ENCODE measurements around the gene TRIM42. TPM values are rescaled to one million over a fixed set of nuclear protein-coding genes. Genes with fewer than 3 reads are reported as not detected.

The TRIM42 gene
- not detected for polyA plus RNA-seq

DNA sequence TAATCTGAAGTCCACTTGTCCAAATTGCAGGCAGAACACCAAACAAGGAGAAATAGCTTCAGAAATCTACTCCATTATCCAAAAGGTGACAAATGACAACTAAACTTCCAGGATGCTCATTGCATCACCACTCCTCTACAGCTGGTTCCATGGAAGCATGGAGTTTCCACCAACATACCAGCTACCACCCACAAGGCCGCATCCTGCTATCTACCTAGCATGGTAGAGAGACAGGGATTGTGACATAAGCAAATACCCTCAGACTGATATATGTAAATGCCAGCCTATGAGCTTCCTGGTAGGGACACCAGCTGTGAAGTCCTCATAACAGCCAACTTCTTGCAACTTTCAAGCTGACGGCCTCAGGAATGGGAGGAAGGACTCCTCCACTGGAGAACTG is at the start of gene TRIM42:
Gene TRIM42 (plus strand): TSS at position 301 of the 400 bp plus-strand sequence. CDS start 166 bp downstream, outside the sequence.
- no peak within 1 kb of the TSS for H3K4me3 ChIP-seq (ENCODE audit: low read depth in 1 of 2, low read length in 2 of 2)
- H3K36me3 ChIP-seq (ENCODE audit: control insufficient read depth in 2 of 2, insufficient read depth in 2 of 2, low read length in 1 of 2): no peaks in the 10 kb centered on the region
- 79 to 82% methylated on average over 2 of the region's 2 CpGs for WGBS, 2 donors
- no peaks in the 10 kb centered on the region for H3K9me3 ChIP-seq (ENCODE audit: control insufficient read depth in 2 of 2, insufficient read depth in 1 of 2, low read depth in 1 of 2, low read length in 1 of 2)
- no peaks in the 10 kb centered on the region for H3K27me3 ChIP-seq (ENCODE audit: control insufficient read depth in 1 of 2, insufficient read depth in 2 of 2, low read length in 2 of 2)
- no peak within 1 kb of the TSS for H3K27ac ChIP-seq (ENCODE audit: low read depth in 2 of 2, low read length in 1 of 2)
- no peaks in the 10 kb centered on the region for H3K4me1 ChIP-seq (ENCODE audit: control insufficient read depth in 2 of 2, insufficient read depth in 2 of 2, low read length in 1 of 2)

DNA sequence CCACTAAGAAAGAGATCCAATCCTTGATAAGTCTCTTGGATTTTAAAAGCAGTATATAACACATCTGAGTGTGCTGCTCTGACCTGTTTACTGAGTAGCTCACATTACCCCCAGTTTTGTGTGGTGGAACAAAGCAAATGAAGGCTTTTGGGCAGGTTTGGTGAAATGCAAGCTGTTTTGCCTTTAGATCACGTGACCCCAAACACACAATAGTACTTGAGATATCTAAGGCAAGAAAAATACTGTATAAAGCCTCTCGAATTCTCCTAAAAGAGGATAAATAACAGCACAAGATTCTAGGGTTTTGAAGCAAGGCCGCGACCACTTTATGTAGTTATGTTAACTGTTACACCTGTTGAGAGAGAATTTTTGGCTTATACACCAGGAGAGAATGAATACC is 49.3 kb upstream of the TRIM42 start:
- Histone ChIP-seq H3K36me3 (ENCODE audit: control insufficient read depth in 2 of 2, insufficient read depth in 2 of 2, low read length in 1 of 2) (no peaks in the 10 kb centered on the region), H3K4me1 (ENCODE audit: control insufficient read depth in 2 of 2, insufficient read depth in 2 of 2, low read length in 1 of 2) (no peaks in the 10 kb centered on the region), H3K27me3 (ENCODE audit: control insufficient read depth in 1 of 2, insufficient read depth in 2 of 2, low read length in 2 of 2) (no peaks in the 10 kb centered on the region), H3K4me3 (ENCODE audit: low read depth in 1 of 2, low read length in 2 of 2) (no peak overlapping the region), H3K9me3 (ENCODE audit: control insufficient read depth in 2 of 2, insufficient read depth in 1 of 2, low read depth in 1 of 2, low read length in 1 of 2) (no peaks in the 10 kb centered on the region), H3K27ac (ENCODE audit: low read depth in 2 of 2, low read length in 1 of 2) (no peak overlapping the region)
- 36 to 42% methylated on average over 4 of the region's 4 CpGs for WGBS, 2 donors

DNA sequence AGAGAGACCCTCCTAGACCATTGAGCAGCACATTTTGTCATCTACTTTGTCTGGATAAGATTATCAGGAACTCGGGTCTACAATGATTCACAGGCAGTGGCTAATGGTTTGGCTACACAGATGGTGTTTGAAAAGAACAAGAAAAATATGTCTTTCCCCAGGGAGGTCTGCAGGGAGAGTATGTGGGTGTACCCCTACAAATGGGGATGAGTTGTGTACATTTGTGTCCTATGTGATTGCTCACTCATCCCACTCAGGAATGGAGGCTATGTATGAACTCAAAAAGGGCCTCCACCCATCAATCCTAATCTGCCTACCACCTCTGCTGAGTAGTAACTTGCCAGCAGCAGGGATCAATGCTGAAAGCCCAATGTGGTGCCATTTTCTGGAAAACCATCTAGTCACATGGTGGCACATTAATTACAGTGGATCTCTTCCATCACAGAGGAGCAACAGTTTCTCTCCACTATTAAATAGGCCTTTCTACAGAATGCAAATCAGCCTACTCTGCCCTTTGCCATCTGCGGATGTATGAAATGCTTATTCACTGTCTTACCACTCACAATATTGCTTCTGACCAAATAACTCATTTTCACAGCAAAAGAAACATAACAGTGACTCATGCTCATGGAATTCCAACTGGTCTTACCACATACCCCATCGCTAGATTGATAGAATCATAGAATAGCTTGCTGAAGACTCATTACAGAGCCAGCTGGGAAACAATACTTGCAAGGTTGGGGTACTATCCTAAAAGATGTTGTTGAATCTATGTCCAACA is 48.3 kb upstream of the TRIM42 start:
- Histone ChIP-seq H3K9me3 (ENCODE audit: control insufficient read depth in 2 of 2, insufficient read depth in 1 of 2, low read depth in 1 of 2, low read length in 1 of 2) (no peaks in the 10 kb centered on the region), H3K27ac (ENCODE audit: low read depth in 2 of 2, low read length in 1 of 2) (no peak overlapping the region), H3K4me1 (ENCODE audit: control insufficient read depth in 2 of 2, insufficient read depth in 2 of 2, low read length in 1 of 2) (no peaks in the 10 kb centered on the region), H3K4me3 (ENCODE audit: low read depth in 1 of 2, low read length in 2 of 2) (no peak overlapping the region), H3K36me3 (ENCODE audit: control insufficient read depth in 2 of 2, insufficient read depth in 2 of 2, low read length in 1 of 2) (no peaks in the 10 kb centered on the region), H3K27me3 (ENCODE audit: control insufficient read depth in 1 of 2, insufficient read depth in 2 of 2, low read length in 2 of 2) (no peaks in the 10 kb centered on the region)
- 61 to 64% methylated on average over 3 of the region's 3 CpGs for WGBS, 2 donors

DNA sequence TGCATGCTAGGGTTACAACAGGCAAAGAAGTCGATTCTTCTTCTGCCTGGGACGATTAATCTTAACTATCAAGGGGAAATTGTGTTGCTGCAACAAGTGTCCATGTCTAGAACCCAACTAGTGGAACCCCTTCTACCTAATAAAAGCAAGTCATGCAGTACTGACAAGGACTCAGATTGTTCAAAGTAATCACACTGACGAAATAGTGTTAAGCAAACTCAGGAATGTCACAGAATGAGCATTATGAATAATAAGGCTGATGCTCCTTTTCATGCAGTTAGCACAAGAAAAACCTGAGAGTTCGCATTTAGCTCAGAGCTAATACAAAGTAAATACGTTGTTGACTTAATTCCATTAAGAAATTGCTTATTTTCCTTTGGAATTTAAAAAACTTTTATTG is 47.5 kb upstream of the TRIM42 start:
- H3K27ac ChIP-seq (ENCODE audit: low read depth in 2 of 2, low read length in 1 of 2): no peak overlapping the region
- no peaks in the 10 kb centered on the region for H3K4me1 ChIP-seq (ENCODE audit: control insufficient read depth in 2 of 2, insufficient read depth in 2 of 2, low read length in 1 of 2)
- H3K27me3 ChIP-seq (ENCODE audit: control insufficient read depth in 1 of 2, insufficient read depth in 2 of 2, low read length in 2 of 2): no peaks in the 10 kb centered on the region
- no peaks in the 10 kb centered on the region for H3K36me3 ChIP-seq (ENCODE audit: control insufficient read depth in 2 of 2, insufficient read depth in 2 of 2, low read length in 1 of 2)
- WGBS, 2 donors: 60 to 66% methylated on average over 5 of the region's 5 CpGs
- no peak overlapping the region for H3K4me3 ChIP-seq (ENCODE audit: low read depth in 1 of 2, low read length in 2 of 2)
- H3K9me3 ChIP-seq (ENCODE audit: control insufficient read depth in 2 of 2, insufficient read depth in 1 of 2, low read depth in 1 of 2, low read length in 1 of 2): no peaks in the 10 kb centered on the region

DNA sequence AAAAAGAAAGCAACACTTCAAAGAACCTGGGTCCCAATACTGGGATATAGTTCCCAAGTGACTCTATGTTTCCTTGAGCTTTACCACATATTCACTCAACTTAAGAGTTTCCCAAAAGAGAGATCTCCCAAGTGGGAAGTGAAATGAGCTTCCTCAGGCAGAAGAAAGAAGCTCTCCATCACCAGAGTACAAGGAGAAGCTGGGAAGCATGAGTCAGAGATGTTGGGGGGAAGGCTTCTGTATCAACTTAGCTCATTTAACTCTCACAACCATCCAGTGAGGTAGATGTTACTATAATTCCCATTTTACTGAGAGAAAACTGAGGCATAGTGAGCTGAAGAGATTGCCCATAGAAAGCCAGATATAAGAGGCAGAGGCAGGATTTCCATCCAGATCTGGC is 47.0 kb upstream of the TRIM42 start:
- H3K4me3 ChIP-seq (ENCODE audit: low read depth in 1 of 2, low read length in 2 of 2): no peak overlapping the region
- no peak overlapping the region for H3K27ac ChIP-seq (ENCODE audit: low read depth in 2 of 2, low read length in 1 of 2)
- H3K27me3 ChIP-seq (ENCODE audit: control insufficient read depth in 1 of 2, insufficient read depth in 2 of 2, low read length in 2 of 2): no peaks in the 10 kb centered on the region
- no peaks in the 10 kb centered on the region for H3K4me1 ChIP-seq (ENCODE audit: control insufficient read depth in 2 of 2, insufficient read depth in 2 of 2, low read length in 1 of 2)
- no peaks in the 10 kb centered on the region for H3K9me3 ChIP-seq (ENCODE audit: control insufficient read depth in 2 of 2, insufficient read depth in 1 of 2, low read depth in 1 of 2, low read length in 1 of 2)
- no peaks in the 10 kb centered on the region for H3K36me3 ChIP-seq (ENCODE audit: control insufficient read depth in 2 of 2, insufficient read depth in 2 of 2, low read length in 1 of 2)

DNA sequence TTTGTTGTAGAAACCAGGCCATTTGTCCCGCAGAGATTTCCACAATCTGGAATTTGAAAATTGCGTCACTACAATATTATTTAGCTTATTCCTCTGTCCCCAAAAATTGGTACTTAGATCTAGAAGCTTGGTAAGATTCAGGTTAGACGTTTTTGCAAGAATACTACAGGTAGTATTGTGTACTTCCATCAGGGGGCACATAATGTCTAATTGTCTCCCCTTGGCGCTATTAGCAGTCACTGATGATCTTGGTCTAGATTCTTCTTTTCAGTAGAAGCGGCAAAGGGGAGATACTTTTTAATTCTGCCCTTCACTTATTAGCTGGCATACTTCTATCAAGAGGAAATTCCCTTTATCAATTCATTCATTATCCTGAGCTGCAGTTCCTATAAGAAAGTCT is 42.6 kb upstream of the TRIM42 start:
- no peaks in the 10 kb centered on the region for H3K27me3 ChIP-seq (ENCODE audit: control insufficient read depth in 1 of 2, insufficient read depth in 2 of 2, low read length in 2 of 2)
- WGBS, 2 donors: 77 to 83% methylated on average over 5 of the region's 5 CpGs
- no peaks in the 10 kb centered on the region for H3K4me1 ChIP-seq (ENCODE audit: control insufficient read depth in 2 of 2, insufficient read depth in 2 of 2, low read length in 1 of 2)
- no peaks in the 10 kb centered on the region for H3K9me3 ChIP-seq (ENCODE audit: control insufficient read depth in 2 of 2, insufficient read depth in 1 of 2, low read depth in 1 of 2, low read length in 1 of 2)
- H3K4me3 ChIP-seq (ENCODE audit: low read depth in 1 of 2, low read length in 2 of 2): no peak overlapping the region
- H3K36me3 ChIP-seq (ENCODE audit: control insufficient read depth in 2 of 2, insufficient read depth in 2 of 2, low read length in 1 of 2): no peaks in the 10 kb centered on the region
- no peak overlapping the region for H3K27ac ChIP-seq (ENCODE audit: low read depth in 2 of 2, low read length in 1 of 2)

DNA sequence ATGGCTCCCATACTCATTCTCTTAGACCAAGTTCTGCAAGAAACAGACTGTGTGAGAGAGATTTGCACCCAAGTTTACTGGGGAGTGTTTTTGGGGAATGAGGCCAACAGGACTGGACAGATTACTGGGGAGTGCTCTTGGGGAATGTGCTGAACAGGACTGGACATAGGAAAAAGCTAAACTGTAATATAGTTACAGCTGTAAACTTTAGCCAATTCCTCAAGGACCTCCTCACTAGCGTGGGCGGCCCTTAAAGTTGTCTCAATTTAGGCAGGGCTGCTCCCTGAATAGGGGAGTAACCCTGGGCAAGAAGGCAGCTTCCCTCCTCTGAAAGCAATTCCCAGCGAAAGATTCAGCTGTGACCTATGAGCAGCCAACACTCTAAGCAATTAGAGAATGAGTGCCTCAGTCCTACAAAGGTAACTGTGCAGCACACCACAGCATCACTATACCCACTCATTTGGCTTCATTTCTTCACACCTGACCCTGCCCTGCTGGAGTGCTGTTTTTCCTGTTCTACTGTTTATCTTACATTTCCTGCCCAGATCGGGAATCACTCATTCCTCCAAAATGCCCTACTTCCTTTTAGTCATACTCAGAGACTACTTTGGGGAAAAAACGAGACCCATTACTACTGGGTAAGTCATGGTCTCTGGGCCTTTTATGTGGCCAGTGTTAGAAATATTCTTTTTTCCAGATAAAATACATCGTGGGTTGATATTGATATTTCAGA is 41.3 kb upstream of the TRIM42 start:
- no peak overlapping the region for H3K27ac ChIP-seq (ENCODE audit: low read depth in 2 of 2, low read length in 1 of 2)
- H3K9me3 ChIP-seq (ENCODE audit: control insufficient read depth in 2 of 2, insufficient read depth in 1 of 2, low read depth in 1 of 2, low read length in 1 of 2): no peaks in the 10 kb centered on the region
- 66 to 67% methylated on average over 6 of the region's 6 CpGs for WGBS, 2 donors
- H3K4me3 ChIP-seq (ENCODE audit: low read depth in 1 of 2, low read length in 2 of 2): no peak overlapping the region
- no peaks in the 10 kb centered on the region for H3K27me3 ChIP-seq (ENCODE audit: control insufficient read depth in 1 of 2, insufficient read depth in 2 of 2, low read length in 2 of 2)
- H3K4me1 ChIP-seq (ENCODE audit: control insufficient read depth in 2 of 2, insufficient read depth in 2 of 2, low read length in 1 of 2): no peaks in the 10 kb centered on the region
- no peaks in the 10 kb centered on the region for H3K36me3 ChIP-seq (ENCODE audit: control insufficient read depth in 2 of 2, insufficient read depth in 2 of 2, low read length in 1 of 2)

DNA sequence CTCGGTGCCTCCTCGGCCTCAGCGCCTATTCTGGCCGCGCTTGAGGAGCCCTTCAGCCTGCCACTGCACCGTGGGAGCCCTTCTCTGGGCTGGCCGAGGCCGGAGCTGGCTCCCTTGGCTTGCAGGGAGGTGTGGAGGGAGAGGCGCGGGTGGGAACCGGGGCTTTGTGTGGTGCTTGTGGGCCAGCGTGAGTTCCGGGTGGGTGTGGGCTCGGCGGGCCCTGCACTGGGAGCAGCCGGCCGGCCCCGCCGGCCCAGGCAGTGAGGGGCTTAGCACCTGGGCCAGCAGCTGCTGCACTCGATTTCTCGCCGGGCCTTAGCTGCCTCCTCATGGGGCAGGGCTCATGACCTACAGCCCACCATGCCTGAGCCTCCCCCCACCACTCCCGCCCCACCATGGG is 26.6 kb upstream of the TRIM42 start:
- Histone ChIP-seq H3K4me1 (ENCODE audit: control insufficient read depth in 2 of 2, insufficient read depth in 2 of 2, low read length in 1 of 2) (no peaks in the 10 kb centered on the region), H3K4me3 (ENCODE audit: low read depth in 1 of 2, low read length in 2 of 2) (no peak overlapping the region), H3K9me3 (ENCODE audit: control insufficient read depth in 2 of 2, insufficient read depth in 1 of 2, low read depth in 1 of 2, low read length in 1 of 2) (peaks cover 0 to 3% of the 10 kb centered on the region in 2 donors), H3K27me3 (ENCODE audit: control insufficient read depth in 1 of 2, insufficient read depth in 2 of 2, low read length in 2 of 2) (no peaks in the 10 kb centered on the region), H3K27ac (ENCODE audit: low read depth in 2 of 2, low read length in 1 of 2) (no peak overlapping the region), H3K36me3 (ENCODE audit: control insufficient read depth in 2 of 2, insufficient read depth in 2 of 2, low read length in 1 of 2) (no peaks in the 10 kb centered on the region)
- WGBS, 2 donors: 91 to 95% methylated on average over 16 to 23 of the region's 23 CpGs

DNA sequence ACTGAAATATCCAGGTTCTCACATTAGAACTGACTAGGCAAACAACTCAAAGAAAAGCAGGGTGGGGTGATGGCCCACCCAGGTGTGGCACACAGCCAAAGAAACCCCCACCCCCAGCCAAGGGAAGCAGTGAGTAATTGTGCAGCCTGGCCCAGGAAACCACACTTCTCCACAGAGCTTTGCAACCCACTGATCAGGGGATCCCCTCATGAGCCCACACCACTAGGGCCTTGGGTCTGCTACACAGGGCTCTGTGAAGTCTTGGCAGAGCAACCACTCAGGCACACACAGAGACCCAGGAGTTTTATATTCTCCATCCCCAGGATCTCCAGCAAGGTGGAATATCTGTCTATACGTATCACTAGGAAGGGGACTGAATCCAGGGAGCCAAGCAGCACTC is 22.2 kb upstream of the TRIM42 start:
- Histone ChIP-seq H3K27ac (ENCODE audit: low read depth in 2 of 2, low read length in 1 of 2) (no peak overlapping the region), H3K27me3 (ENCODE audit: control insufficient read depth in 1 of 2, insufficient read depth in 2 of 2, low read length in 2 of 2) (no peaks in the 10 kb centered on the region), H3K36me3 (ENCODE audit: control insufficient read depth in 2 of 2, insufficient read depth in 2 of 2, low read length in 1 of 2) (no peaks in the 10 kb centered on the region), H3K4me1 (ENCODE audit: control insufficient read depth in 2 of 2, insufficient read depth in 2 of 2, low read length in 1 of 2) (no peaks in the 10 kb centered on the region), H3K4me3 (ENCODE audit: low read depth in 1 of 2, low read length in 2 of 2) (no peak overlapping the region), H3K9me3 (ENCODE audit: control insufficient read depth in 2 of 2, insufficient read depth in 1 of 2, low read depth in 1 of 2, low read length in 1 of 2) (peaks cover 0 to 3% of the 10 kb centered on the region in 2 donors)
- WGBS, 2 donors: 87 to 89% methylated on average over 1 of the region's 1 CpG

DNA sequence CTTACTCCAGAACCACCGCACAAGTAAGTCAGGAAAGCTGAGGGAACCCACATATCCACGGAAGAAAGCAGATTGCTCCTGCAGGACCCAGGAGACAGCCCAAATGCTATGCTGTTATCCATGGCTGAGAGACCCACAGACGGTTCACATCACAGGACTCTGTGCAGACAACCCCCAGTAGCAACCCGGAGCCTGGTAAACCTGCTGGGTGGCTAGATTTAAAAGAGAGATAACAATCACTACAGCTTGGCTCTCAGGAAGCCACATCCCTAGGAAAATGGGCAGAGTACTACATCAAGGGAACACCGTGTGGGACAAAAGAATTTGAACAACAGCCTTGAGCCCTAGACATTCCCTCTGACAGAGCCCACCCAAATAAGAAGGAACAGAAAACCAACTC is 13.8 kb upstream of the TRIM42 start:
- no peaks in the 10 kb centered on the region for H3K36me3 ChIP-seq (ENCODE audit: control insufficient read depth in 2 of 2, insufficient read depth in 2 of 2, low read length in 1 of 2)
- H3K27ac ChIP-seq (ENCODE audit: low read depth in 2 of 2, low read length in 1 of 2): no peak overlapping the region
- 63 to 67% methylated on average over 5 of the region's 5 CpGs for WGBS, 2 donors
- H3K4me3 ChIP-seq (ENCODE audit: low read depth in 1 of 2, low read length in 2 of 2): no peak overlapping the region
- no peaks in the 10 kb centered on the region for H3K4me1 ChIP-seq (ENCODE audit: control insufficient read depth in 2 of 2, insufficient read depth in 2 of 2, low read length in 1 of 2)
- H3K9me3 ChIP-seq (ENCODE audit: control insufficient read depth in 2 of 2, insufficient read depth in 1 of 2, low read depth in 1 of 2, low read length in 1 of 2): no peaks in the 10 kb centered on the region
- H3K27me3 ChIP-seq (ENCODE audit: control insufficient read depth in 1 of 2, insufficient read depth in 2 of 2, low read length in 2 of 2): no peaks in the 10 kb centered on the region

Data from esophagus (tissue), 2 donors.